ENCODE results near the gene SH3D21. TPM values are rescaled to one million over a fixed set of nuclear protein-coding genes. Genes with fewer than 3 reads are reported as not detected.

The SH3D21 gene
- polyA plus RNA-seq, 1 donor from 2014 or later, result 2.6 TPM

- Histone ChIP-seq H3K27ac (ENCODE audit: low read length) (no peak overlapping the region), H3K4me3 (ENCODE audit: low read length) (no peak overlapping the region), H2AFZ (ENCODE audit: low read depth, low read length) (no peak overlapping the region), H3K79me2 (replicated peaks; ENCODE audit: insufficient read depth, low read length) (no peaks in the 10 kb centered on the region), H3K9me2 (ENCODE audit: insufficient read depth, low read length) (no peaks in the 10 kb centered on the region), H3K36me3 (ENCODE audit: insufficient read depth, low read length) (no peaks in the 10 kb centered on the region), H3K4me2 (ENCODE audit: low read length) (no peak overlapping the region), H3K9me3 (ENCODE audit: low read length) (no peaks in the 10 kb centered on the region), H4K20me1 (ENCODE audit: insufficient read depth) (no peaks in the 10 kb centered on the region), H3K27me3 (ENCODE audit: insufficient read depth, low read depth, low read length) (no peaks in the 10 kb centered on the region), H3K9ac (ENCODE audit: low read length) (no peak overlapping the region), H3F3A (ENCODE audit: insufficient read depth, low read length, poor library complexity, severe bottlenecking) (no peaks in the 10 kb centered on the region)
- no peak for TF ChIP-seq TAF1 (IDR thresholded peaks at IDR 0.05; ENCODE audit: low read depth)
- no peak for TF ChIP-seq SMC3 (conservative IDR thresholded peaks at IDR 0.05; ENCODE audit: poor library complexity)
- TF ChIP-seq EP300 (conservative IDR thresholded peaks at IDR 0.05; ENCODE audit: poor library complexity, severe bottlenecking), result no peak
- no peak for TF ChIP-seq MXI1 (conservative IDR thresholded peaks at IDR 0.05; ENCODE audit: poor library complexity, severe bottlenecking)
- TF ChIP-seq EZH2 (IDR thresholded peaks at IDR 0.05; ENCODE audit: borderline replicate concordance, insufficient read depth, low read length, poor library complexity, severe bottlenecking), result no peak
- TF ChIP-seq RAD21 (conservative IDR thresholded peaks at IDR 0.05), result no peak
- TF ChIP-seq REST (IDR thresholded peaks at IDR 0.05; ENCODE audit: borderline replicate concordance), result no peak
- no peak for TF ChIP-seq POLR2AphosphoS5 (IDR thresholded peaks at IDR 0.05)
Measured at GRCh38 chr1:36355811-36356210, 49.6 kb downstream of the SH3D21 start.

GRCh38 chr1:36358514-36359084 is 52.4 kb downstream of the SH3D21 start:
- H3K9me3 ChIP-seq (ENCODE audit: low read length), result no peaks in the 10 kb centered on the region
- H3K9me2 ChIP-seq (ENCODE audit: insufficient read depth, low read length), result no peaks in the 10 kb centered on the region
- no peaks in the 10 kb centered on the region for H3K79me2 ChIP-seq (replicated peaks; ENCODE audit: insufficient read depth, low read length)
- H3K9ac ChIP-seq (ENCODE audit: low read length), result no peak overlapping the region
- no peak overlapping the region for H3K27ac ChIP-seq (ENCODE audit: low read length)
- no peak for TF ChIP-seq RAD21 (conservative IDR thresholded peaks at IDR 0.05)
- TF ChIP-seq CTCF (IDR thresholded peaks at IDR 0.05; ENCODE audit: poor library complexity, severe bottlenecking), result no peak
- TF ChIP-seq SMC3 (conservative IDR thresholded peaks at IDR 0.05; ENCODE audit: poor library complexity), result no peak
- no peak for TF ChIP-seq MXI1 (conservative IDR thresholded peaks at IDR 0.05; ENCODE audit: poor library complexity, severe bottlenecking)
- no peak for TF ChIP-seq REST (IDR thresholded peaks at IDR 0.05; ENCODE audit: borderline replicate concordance)
- TF ChIP-seq POLR2AphosphoS5 (IDR thresholded peaks at IDR 0.05), result no peak
- TF ChIP-seq TAF1 (IDR thresholded peaks at IDR 0.05; ENCODE audit: low read depth), result no peak
- TF ChIP-seq EZH2 (IDR thresholded peaks at IDR 0.05; ENCODE audit: borderline replicate concordance, insufficient read depth, low read length, poor library complexity, severe bottlenecking), result no peak
- TF ChIP-seq EP300 (conservative IDR thresholded peaks at IDR 0.05; ENCODE audit: poor library complexity, severe bottlenecking), result no peak
- no peak overlapping the region for H3K4me2 ChIP-seq (ENCODE audit: low read length)
- no peaks in the 10 kb centered on the region for H3K27me3 ChIP-seq (ENCODE audit: insufficient read depth, low read depth, low read length)
- no peaks in the 10 kb centered on the region for H3K36me3 ChIP-seq (ENCODE audit: insufficient read depth, low read length)
- no peak overlapping the region for H3K4me3 ChIP-seq (ENCODE audit: low read length)
- no peaks in the 10 kb centered on the region for H3F3A ChIP-seq (ENCODE audit: insufficient read depth, low read length, poor library complexity, severe bottlenecking)
- H2AFZ ChIP-seq (ENCODE audit: low read depth, low read length), result no peak overlapping the region
- H4K20me1 ChIP-seq (ENCODE audit: insufficient read depth), result no peaks in the 10 kb centered on the region

Measured in neural cell (in vitro differentiated cells).